ENCODE measurements around the gene ABCA6.

ABCA6 gene

DNA sequence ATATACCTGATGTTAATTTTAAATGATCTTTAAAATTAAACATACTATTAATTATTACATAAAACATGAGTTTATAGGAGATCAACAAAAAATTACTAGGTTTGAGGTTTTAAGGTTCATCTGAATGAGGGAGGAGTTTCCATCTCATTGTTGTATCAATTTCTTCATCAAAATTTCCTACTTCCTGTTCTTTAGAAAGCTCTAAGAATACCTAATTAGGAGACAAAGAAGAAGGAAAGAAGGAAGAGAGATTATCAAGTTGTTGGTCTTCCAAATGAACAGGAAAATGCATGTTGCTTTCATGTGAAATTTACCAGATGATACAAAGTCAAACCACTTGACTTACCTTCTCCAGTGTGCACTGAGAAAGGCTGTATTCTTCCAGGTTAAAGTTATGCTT lies 62.8 kb downstream of the ABCA6 start:
- TF ChIP-seq ZFP41 (tag by site-specific recombination; IDR thresholded peaks at IDR 0.05; ENCODE audit: borderline replicate concordance) (no peak), ZNF16 (tag by site-specific recombination; IDR thresholded peaks at IDR 0.05; ENCODE audit: low read depth) (no peak), ZNF138 (tag by site-specific recombination; IDR thresholded peaks at IDR 0.05; ENCODE audit: borderline replicate concordance) (no peak), ZNF707 (tag by site-specific recombination; IDR thresholded peaks at IDR 0.05) (no peak), ZNF350 (tag by site-specific recombination; IDR thresholded peaks at IDR 0.05) (no peak), ZBTB8A (tag by site-specific recombination; IDR thresholded peaks at IDR 0.05) (no peak), ZNF404 (tag by site-specific recombination; IDR thresholded peaks at IDR 0.05) (no peak), GFI1B (tag by site-specific recombination; IDR thresholded peaks at IDR 0.05) (no peak), ZBTB1 (tag by site-specific recombination; IDR thresholded peaks at IDR 0.05) (no peak), SCRT1 (tag by site-specific recombination; IDR thresholded peaks at IDR 0.05; ENCODE audit: borderline replicate concordance) (no peak), ZNF473 (tag by site-specific recombination; IDR thresholded peaks at IDR 0.05) (no peak), ZNF623 (tag by site-specific recombination; IDR thresholded peaks at IDR 0.05) (no peak), KLF8 (tag by site-specific recombination; IDR thresholded peaks at IDR 0.05) (no peak), ZNF571 (tag by site-specific recombination; IDR thresholded peaks at IDR 0.05) (no peak)
- TF ChIP-seq, protein P1, sequence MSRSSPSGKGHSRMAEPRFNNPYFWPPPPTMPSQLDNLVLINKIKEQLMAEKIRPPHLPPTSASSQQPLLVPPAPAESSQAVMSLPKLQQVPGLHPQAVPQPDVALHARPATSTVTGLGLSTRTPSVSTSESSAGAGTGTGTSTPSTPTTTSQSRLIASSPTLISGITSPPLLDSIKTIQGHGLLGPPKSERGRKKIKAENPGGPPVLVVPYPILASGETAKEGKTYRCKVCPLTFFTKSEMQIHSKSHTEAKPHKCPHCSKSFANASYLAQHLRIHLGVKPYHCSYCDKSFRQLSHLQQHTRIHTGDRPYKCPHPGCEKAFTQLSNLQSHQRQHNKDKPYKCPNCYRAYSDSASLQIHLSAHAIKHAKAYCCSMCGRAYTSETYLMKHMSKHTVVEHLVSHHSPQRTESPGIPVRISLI (tag by site-specific recombination; IDR thresholded peaks at IDR 0.05), result no peak
- TF ChIP-seq, protein P2, sequence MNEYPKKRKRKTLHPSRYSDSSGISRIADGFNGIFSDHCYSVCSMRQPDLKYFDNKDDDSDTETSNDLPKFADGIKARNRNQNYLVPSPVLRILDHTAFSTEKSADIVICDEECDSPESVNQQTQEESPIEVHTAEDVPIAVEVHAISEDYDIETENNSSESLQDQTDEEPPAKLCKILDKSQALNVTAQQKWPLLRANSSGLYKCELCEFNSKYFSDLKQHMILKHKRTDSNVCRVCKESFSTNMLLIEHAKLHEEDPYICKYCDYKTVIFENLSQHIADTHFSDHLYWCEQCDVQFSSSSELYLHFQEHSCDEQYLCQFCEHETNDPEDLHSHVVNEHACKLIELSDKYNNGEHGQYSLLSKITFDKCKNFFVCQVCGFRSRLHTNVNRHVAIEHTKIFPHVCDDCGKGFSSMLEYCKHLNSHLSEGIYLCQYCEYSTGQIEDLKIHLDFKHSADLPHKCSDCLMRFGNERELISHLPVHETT (tag by site-specific recombination; IDR thresholded peaks at IDR 0.05), result no peak
- TF ChIP-seq, protein P3, sequence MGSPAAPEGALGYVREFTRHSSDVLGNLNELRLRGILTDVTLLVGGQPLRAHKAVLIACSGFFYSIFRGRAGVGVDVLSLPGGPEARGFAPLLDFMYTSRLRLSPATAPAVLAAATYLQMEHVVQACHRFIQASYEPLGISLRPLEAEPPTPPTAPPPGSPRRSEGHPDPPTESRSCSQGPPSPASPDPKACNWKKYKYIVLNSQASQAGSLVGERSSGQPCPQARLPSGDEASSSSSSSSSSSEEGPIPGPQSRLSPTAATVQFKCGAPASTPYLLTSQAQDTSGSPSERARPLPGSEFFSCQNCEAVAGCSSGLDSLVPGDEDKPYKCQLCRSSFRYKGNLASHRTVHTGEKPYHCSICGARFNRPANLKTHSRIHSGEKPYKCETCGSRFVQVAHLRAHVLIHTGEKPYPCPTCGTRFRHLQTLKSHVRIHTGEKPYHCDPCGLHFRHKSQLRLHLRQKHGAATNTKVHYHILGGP (tag by site-specific recombination; IDR thresholded peaks at IDR 0.05), result no peak
- TF ChIP-seq, protein P4, sequence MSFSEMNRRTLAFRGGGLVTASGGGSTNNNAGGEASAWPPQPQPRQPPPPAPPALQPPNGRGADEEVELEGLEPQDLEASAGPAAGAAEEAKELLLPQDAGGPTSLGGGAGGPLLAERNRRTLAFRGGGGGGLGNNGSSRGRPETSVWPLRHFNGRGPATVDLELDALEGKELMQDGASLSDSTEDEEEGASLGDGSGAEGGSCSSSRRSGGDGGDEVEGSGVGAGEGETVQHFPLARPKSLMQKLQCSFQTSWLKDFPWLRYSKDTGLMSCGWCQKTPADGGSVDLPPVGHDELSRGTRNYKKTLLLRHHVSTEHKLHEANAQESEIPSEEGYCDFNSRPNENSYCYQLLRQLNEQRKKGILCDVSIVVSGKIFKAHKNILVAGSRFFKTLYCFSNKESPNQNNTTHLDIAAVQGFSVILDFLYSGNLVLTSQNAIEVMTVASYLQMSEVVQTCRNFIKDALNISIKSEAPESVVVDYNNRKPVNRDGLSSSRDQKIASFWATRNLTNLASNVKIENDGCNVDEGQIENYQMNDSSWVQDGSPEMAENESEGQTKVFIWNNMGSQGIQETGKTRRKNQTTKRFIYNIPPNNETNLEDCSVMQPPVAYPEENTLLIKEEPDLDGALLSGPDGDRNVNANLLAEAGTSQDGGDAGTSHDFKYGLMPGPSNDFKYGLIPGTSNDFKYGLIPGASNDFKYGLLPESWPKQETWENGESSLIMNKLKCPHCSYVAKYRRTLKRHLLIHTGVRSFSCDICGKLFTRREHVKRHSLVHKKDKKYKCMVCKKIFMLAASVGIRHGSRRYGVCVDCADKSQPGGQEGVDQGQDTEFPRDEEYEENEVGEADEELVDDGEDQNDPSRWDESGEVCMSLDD (tag by site-specific recombination; IDR thresholded peaks at IDR 0.05), result no peak
- Histone ChIP-seq H3K4me1 (ENCODE audit: control insufficient read depth, insufficient read depth, low read length) (no peaks in the 10 kb centered on the region), H3K9me3 (ENCODE audit: control insufficient read depth, insufficient read depth, low read depth, low read length) (no peaks in the 10 kb centered on the region), H3K27ac (ENCODE audit: extremely low read depth, low read depth, low read length) (no peak overlapping the region), H3K36me3 (ENCODE audit: control insufficient read depth in 2 of 2, insufficient read depth in 1 of 2, low read length in 2 of 2) (no peaks in the 10 kb centered on the region), H3K4me3 (ENCODE audit: low read depth, low read length) (no peak overlapping the region)
- ChIA-PET CTCF (no interaction called here), POLR2A (no interaction called here)

DNA sequence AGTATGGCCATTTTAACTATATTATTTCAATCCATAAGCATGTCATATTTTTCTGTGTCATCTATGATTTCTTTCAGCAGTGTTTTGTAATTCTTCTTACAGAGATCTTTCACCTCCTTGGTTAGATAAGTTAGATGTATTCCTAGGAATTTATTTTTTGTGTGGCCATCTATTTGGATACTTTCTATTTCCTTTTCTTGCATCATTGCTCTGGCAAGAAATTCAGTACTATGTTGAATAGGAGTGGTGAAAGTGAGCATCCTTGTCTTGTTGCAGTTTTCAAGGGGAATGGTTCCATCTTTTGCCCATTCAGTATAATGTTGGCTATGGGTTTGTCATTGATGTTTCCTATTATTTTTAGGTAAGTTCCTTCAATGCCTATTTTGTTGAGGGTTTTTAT lies 65.9 kb downstream of the ABCA6 start:
- ChIA-PET CTCF (no interaction called here), POLR2A (no interaction called here)
- Histone ChIP-seq H3K36me3 (ENCODE audit: control insufficient read depth in 2 of 2, insufficient read depth in 1 of 2, low read length in 2 of 2) (no peaks in the 10 kb centered on the region), H3K4me3 (ENCODE audit: low read depth, low read length) (no peak overlapping the region), H3K27ac (ENCODE audit: extremely low read depth, low read depth, low read length) (no peak overlapping the region), H3K9me3 (ENCODE audit: control insufficient read depth, insufficient read depth, low read depth, low read length) (no peaks in the 10 kb centered on the region), H3K4me1 (ENCODE audit: control insufficient read depth, insufficient read depth, low read length) (no peaks in the 10 kb centered on the region)
- TF ChIP-seq, protein P5, sequence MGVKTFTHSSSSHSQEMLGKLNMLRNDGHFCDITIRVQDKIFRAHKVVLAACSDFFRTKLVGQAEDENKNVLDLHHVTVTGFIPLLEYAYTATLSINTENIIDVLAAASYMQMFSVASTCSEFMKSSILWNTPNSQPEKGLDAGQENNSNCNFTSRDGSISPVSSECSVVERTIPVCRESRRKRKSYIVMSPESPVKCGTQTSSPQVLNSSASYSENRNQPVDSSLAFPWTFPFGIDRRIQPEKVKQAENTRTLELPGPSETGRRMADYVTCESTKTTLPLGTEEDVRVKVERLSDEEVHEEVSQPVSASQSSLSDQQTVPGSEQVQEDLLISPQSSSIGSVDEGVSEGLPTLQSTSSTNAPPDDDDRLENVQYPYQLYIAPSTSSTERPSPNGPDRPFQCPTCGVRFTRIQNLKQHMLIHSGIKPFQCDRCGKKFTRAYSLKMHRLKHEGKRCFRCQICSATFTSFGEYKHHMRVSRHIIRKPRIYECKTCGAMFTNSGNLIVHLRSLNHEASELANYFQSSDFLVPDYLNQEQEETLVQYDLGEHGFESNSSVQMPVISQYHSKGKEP (tag by site-specific recombination; IDR thresholded peaks at IDR 0.05), result no peak
- no peak for TF ChIP-seq ZNF132 (tag by site-specific recombination; IDR thresholded peaks at IDR 0.05; ENCODE audit: borderline replicate concordance)
- TF ChIP-seq ZNF585B (tag by site-specific recombination; IDR thresholded peaks at IDR 0.05), result no peak
- TF ChIP-seq ZFP41 (tag by site-specific recombination; IDR thresholded peaks at IDR 0.05; ENCODE audit: borderline replicate concordance), result no peak
- no peak for TF ChIP-seq ZBTB7A (tag by site-specific recombination; IDR thresholded peaks at IDR 0.05; ENCODE audit: low read depth)
- TF ChIP-seq ZNF558 (tag by site-specific recombination; IDR thresholded peaks at IDR 0.05), result no peak
- TF ChIP-seq, protein P6, sequence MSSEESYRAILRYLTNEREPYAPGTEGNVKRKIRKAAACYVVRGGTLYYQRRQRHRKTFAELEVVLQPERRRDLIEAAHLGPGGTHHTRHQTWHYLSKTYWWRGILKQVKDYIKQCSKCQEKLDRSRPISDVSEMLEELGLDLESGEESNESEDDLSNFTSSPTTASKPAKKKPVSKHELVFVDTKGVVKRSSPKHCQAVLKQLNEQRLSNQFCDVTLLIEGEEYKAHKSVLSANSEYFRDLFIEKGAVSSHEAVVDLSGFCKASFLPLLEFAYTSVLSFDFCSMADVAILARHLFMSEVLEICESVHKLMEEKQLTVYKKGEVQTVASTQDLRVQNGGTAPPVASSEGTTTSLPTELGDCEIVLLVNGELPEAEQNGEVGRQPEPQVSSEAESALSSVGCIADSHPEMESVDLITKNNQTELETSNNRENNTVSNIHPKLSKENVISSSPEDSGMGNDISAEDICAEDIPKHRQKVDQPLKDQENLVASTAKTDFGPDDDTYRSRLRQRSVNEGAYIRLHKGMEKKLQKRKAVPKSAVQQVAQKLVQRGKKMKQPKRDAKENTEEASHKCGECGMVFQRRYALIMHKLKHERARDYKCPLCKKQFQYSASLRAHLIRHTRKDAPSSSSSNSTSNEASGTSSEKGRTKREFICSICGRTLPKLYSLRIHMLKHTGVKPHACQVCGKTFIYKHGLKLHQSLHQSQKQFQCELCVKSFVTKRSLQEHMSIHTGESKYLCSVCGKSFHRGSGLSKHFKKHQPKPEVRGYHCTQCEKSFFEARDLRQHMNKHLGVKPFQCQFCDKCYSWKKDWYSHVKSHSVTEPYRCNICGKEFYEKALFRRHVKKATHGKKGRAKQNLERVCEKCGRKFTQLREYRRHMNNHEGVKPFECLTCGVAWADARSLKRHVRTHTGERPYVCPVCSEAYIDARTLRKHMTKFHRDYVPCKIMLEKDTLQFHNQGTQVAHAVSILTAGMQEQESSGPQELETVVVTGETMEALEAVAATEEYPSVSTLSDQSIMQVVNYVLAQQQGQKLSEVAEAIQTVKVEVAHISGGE (tag by site-specific recombination; conservative IDR thresholded peaks at IDR 0.05; ENCODE audit: low read depth), result no peak
- TF ChIP-seq ZSCAN30 (tag by site-specific recombination; IDR thresholded peaks at IDR 0.05), result no peak
